SU-DHL-6 (cell line): ENCODE measurements around the gene DRAP1.

Experiments
- H2AFZ ChIP-seq: fragments of 200-600 bp; sonication (generic); 2 replicates; pipeline ENCODE4 v1.6.1; 2014; ENCODE audit warnings: low read depth, mild to moderate bottlenecking, moderate library complexity, mixed read lengths, antibody characterized with exemption, low read length; ENCODE audit not compliant: severe bottlenecking
- H3F3A ChIP-seq: fragments of 200-600 bp; shearing (Covaris generic); 2 replicates; pipeline ENCODE4 v1.6.0; 2016; ENCODE audit warnings: antibody characterized with exemption, mild to moderate bottlenecking; ENCODE audit not compliant: insufficient read depth
- H3K27ac ChIP-seq: fragments of 200-600 bp; sonication (generic); 2 replicates; pipeline ENCODE4 v1.5.1; 2016; ENCODE audit warnings: low read depth, mild to moderate bottlenecking, low read length, moderate library complexity, mixed read lengths
- H3K27me3 ChIP-seq: fragments of 200-600 bp; sonication (generic), shearing (Covaris generic); 2 replicates; pipeline ENCODE4 v1.6.0; 2014; ENCODE audit warnings: mild to moderate bottlenecking, low read length
- H3K36me3 ChIP-seq: fragments of 200-600 bp; sonication (generic); 2 replicates; pipeline ENCODE4 v1.6.1; 2014; ENCODE audit warnings: mild to moderate bottlenecking, low read length, mixed read lengths
- H3K4me2 ChIP-seq: fragments of 300-600, 200-600 bp; shearing (Covaris generic), sonication (generic); 2 replicates; pipeline ENCODE4 v1.6.0; 2014; ENCODE audit warnings: low read length, low read depth, mild to moderate bottlenecking; ENCODE audit not compliant: poor library complexity, severe bottlenecking
- H3K4me3 ChIP-seq: fragments of 200-600 bp; sonication (generic); 2 replicates; pipeline ENCODE4 v1.5.1; 2014; ENCODE audit warnings: antibody characterized with exemption, low read length, mild to moderate bottlenecking, mixed read lengths; ENCODE audit not compliant: insufficient read depth, poor library complexity, severe bottlenecking
- H3K79me2 ChIP-seq: fragments of 200-600 bp; sonication (generic); 2 replicates; pipeline ENCODE4 v1.6.1; 2014; ENCODE audit warnings: mild to moderate bottlenecking, low read length, moderate library complexity; ENCODE audit not compliant: insufficient read depth
- H3K9ac ChIP-seq: fragments of 200-600 bp; sonication (generic); 2 replicates; pipeline ENCODE4 v1.7.0; 2014; ENCODE audit warnings: mild to moderate bottlenecking, low read length
- H3K9me2 ChIP-seq: fragments of 200-600 bp; sonication (generic); replicated peaks from 2 replicates; pipeline ENCODE4 v1.6.1; 2014; ENCODE audit warnings: low read length; ENCODE audit not compliant: insufficient read depth
- H3K9me3 ChIP-seq: fragments of 200-600 bp; sonication (generic); 2 replicates; pipeline ENCODE4 v1.6.1; 2014; ENCODE audit warnings: low read length, mixed read lengths; ENCODE audit not compliant: insufficient read depth
- H4K20me1 ChIP-seq: fragments of 200-600 bp; sonication (generic); 2 replicates; pipeline ENCODE4 v1.6.1; 2014; ENCODE audit warnings: low read depth, mild to moderate bottlenecking, antibody characterized with exemption, low read length, moderate library complexity, mixed read lengths
- EZH2phosphoT487 ChIP-seq: fragments of 200-600 bp; sonication (generic), shearing (Covaris generic); conservative IDR thresholded peaks from 2 replicates; pipeline ENCODE4 v1.6.1; 2018; ENCODE audit warnings: mild to moderate bottlenecking, antibody characterized with exemption, low read length, moderate library complexity, mixed read lengths
- TF ChIP-seq, protein P1 (sequence below): fragments of 200-600 bp; sonication (generic); IDR thresholded peaks from one replicate; pipeline ENCODE4 v1.5.1; 2017; ENCODE audit warnings: antibody characterized with exemption, mild to moderate bottlenecking, low read length, moderate library complexity; ENCODE audit not compliant: insufficient read depth, poor library complexity, severe bottlenecking

The DRAP1 gene

DNA sequence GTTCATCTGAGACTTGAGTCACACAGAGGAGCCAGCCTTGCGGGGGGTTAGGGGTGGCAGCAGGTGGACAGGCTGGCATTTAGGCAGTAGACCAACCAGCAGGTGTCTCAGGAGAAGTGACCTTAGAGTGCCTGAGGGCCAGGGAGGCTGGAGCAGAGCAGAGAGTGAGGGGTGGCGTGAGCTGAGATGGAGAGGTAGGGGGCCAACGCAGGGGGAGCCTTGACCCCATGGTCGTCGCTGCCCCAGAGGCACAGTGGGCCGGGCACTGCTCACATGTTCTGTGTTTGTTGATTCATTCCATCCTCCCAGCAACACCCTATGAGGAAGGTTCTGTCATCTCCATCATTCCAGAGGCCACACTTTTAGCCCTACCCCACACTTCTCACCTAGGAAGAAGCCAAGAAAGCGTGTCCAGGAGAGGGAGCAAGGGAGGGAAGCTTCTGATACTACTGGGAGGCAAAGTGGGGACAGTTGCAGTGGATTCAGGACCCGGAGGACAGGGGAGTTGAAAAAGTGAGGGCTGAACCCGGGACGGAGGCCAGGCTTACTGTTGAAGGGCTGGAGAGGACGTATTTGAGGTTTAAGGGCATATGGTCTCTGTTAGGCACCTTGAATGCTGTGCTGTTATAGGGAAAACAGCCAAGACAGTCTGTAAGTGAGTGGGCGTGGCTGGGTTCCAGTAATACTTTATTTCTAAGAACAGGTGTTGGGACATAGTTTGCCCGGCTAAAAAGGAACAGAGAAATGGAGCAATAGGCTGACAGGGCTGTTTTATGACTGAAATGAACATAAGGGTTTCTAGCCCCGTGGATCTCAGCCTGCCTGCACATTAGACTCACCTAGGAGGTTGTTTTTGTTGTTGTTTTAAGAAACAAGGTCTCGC lies 49.6 kb downstream of the DRAP1 start:
- Histone ChIP-seq H3K4me2 (no peak overlapping the region), H3K27me3 (no peaks in the 10 kb centered on the region), H3K27ac (no peak overlapping the region), H3K4me3 (no peak overlapping the region), H3K9me3 (no peaks in the 10 kb centered on the region), H3F3A (peaks cover 5% of the 10 kb centered on the region; the same call in 1 of the 2 replicates), H3K9me2 (no peaks in the 10 kb centered on the region), H3K79me2 (peaks cover 9% of the 10 kb centered on the region; the same call in 1 of the 2 replicates), H3K9ac (no peak overlapping the region), H4K20me1 (no peaks in the 10 kb centered on the region), H3K36me3 (no peaks in the 10 kb centered on the region; the same call in 1 of the 2 replicates), H2AFZ (no peak overlapping the region)
- TF ChIP-seq, protein P1, sequence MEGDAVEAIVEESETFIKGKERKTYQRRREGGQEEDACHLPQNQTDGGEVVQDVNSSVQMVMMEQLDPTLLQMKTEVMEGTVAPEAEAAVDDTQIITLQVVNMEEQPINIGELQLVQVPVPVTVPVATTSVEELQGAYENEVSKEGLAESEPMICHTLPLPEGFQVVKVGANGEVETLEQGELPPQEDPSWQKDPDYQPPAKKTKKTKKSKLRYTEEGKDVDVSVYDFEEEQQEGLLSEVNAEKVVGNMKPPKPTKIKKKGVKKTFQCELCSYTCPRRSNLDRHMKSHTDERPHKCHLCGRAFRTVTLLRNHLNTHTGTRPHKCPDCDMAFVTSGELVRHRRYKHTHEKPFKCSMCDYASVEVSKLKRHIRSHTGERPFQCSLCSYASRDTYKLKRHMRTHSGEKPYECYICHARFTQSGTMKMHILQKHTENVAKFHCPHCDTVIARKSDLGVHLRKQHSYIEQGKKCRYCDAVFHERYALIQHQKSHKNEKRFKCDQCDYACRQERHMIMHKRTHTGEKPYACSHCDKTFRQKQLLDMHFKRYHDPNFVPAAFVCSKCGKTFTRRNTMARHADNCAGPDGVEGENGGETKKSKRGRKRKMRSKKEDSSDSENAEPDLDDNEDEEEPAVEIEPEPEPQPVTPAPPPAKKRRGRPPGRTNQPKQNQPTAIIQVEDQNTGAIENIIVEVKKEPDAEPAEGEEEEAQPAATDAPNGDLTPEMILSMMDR, result no peak
- no peak for TF ChIP-seq EZH2phosphoT487
